SJCRH30 (cell line): ENCODE results near the gene FAM50B. TPM values are rescaled to one million over a fixed set of nuclear protein-coding genes. Genes with fewer than 3 reads are reported as not detected.
A peak's percentile ranks its signal among the peaks of the same experiment; 100 is the strongest.
"Not testable (repeated sequence)": the region's sequence is repeated elsewhere in the genome, so short reads cannot be mapped to it uniquely, and the experiment has no call there.

Source experiments
- DNase-seq, 2 experiments: peaks; one replicate each; pipeline ENCODE4 v3.0.0-alpha.2; 2015 to 2020
- H3K27ac ChIP-seq: fragments of 250-450 bp; sonication (Bioruptor Pico); 2 replicates; pipeline ENCODE4 v1.5.1; 2020; ENCODE audit warnings: mild to moderate bottlenecking, moderate library complexity
- H3K27me3 ChIP-seq: fragments of 250-450 bp; sonication (Bioruptor Pico); 2 replicates; pipeline ENCODE4 v1.5.1; 2020; ENCODE audit warnings: mild to moderate bottlenecking, moderate library complexity
- H3K36me3 ChIP-seq: fragments of 250-450 bp; sonication (Bioruptor Pico); 2 replicates; pipeline ENCODE4 v1.5.1; 2020; ENCODE audit warnings: mild to moderate bottlenecking, moderate library complexity
- H3K4me1 ChIP-seq: fragments of 250-450 bp; sonication (Bioruptor Pico); 2 replicates; pipeline ENCODE4 v1.5.1; 2020; ENCODE audit warnings: mild to moderate bottlenecking, moderate library complexity
- H3K4me3 ChIP-seq: fragments of 250-450 bp; sonication (Bioruptor Pico); 2 replicates; pipeline ENCODE4 v1.5.1; 2020; ENCODE audit warnings: mild to moderate bottlenecking, moderate library complexity
- H3K9me3 ChIP-seq: fragments of 250-450 bp; sonication (Bioruptor Pico); replicated peaks from 2 replicates; pipeline ENCODE4 v1.5.1; 2020; ENCODE audit warnings: mild to moderate bottlenecking, moderate library complexity
- total RNA-seq: library from RNA; depleted of rRNA; stranded (reverse); fragments of >200 nt; shearing (Covaris generic); gene quantifications from 2 replicates; pipeline ENCODE4 v1.2.3, GENCODE V29; 2014

Gene FAM50B
- total RNA-seq, 1 experiment from 2014 or later: 1.1 TPM

DNA sequence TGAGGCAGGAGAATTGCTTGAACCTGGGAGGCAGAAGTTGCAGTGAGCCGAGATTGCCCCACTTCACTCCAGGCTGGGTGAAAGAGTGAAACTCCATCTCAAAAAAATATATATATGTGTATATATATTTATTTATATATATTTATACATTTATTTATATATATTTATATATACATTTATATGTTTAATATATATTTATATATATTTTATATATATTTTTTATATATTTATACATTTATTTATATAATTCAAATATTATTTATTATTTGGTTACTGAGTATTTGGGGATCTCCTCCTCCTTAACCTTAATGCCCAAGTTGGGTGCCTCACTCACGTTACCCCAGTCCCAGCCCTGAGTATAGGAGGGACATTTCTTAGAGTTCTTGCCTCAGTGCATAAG, 2.7 kb downstream of the FAM50B start:
- DNase-seq: no peak
- no peak overlapping the region for H3K4me3 ChIP-seq

DNA sequence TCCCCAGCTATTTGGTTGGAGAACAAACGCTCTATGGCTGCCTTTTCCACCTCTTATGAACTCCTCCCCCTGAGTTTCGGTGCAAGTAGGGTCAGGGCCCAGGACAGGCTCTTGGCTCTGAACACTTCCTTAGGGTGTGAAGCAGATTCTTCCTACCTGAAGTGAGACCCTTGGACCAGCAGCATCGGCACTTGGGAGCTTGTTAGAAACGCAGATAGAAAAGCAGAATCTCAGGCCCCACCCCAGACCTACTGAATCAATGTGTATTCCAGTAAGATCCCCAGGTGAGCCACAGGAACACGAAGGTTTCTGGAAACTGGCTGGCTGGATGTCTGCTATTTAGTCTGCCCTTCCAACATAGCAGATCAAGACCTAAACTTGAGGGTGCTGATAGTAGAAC, 3.2 kb downstream of the FAM50B start:
- Histone ChIP-seq H3K36me3 (no peaks in the 10 kb centered on the region), H3K27me3 (no peaks in the 10 kb centered on the region), H3K4me3 (no peak overlapping the region), H3K27ac (no peak overlapping the region), H3K9me3 (no peaks in the 10 kb centered on the region), H3K4me1 (no peaks in the 10 kb centered on the region)
- DNase-seq: no peak

More for the DNA sequence above, 2.7 kb downstream of the FAM50B start:
- no peak overlapping the region for H3K27ac ChIP-seq
- no peaks in the 10 kb centered on the region for H3K27me3 ChIP-seq
- H3K36me3 ChIP-seq: no peaks in the 10 kb centered on the region
- no peaks in the 10 kb centered on the region for H3K9me3 ChIP-seq
- no peaks in the 10 kb centered on the region for H3K4me1 ChIP-seq

- no peak overlapping the region for H3K4me3 ChIP-seq
- H3K27ac ChIP-seq: no peak overlapping the region
- no peaks in the 10 kb centered on the region for H3K9me3 ChIP-seq
- H3K27me3 ChIP-seq: no peaks in the 10 kb centered on the region
- H3K4me1 ChIP-seq: no peaks in the 10 kb centered on the region
- no peaks in the 10 kb centered on the region for H3K36me3 ChIP-seq
- DNase-seq: no peak
These were observed 6.7 kb downstream of the FAM50B start for GRCh38 chr6:3855866-3856265.

DNA sequence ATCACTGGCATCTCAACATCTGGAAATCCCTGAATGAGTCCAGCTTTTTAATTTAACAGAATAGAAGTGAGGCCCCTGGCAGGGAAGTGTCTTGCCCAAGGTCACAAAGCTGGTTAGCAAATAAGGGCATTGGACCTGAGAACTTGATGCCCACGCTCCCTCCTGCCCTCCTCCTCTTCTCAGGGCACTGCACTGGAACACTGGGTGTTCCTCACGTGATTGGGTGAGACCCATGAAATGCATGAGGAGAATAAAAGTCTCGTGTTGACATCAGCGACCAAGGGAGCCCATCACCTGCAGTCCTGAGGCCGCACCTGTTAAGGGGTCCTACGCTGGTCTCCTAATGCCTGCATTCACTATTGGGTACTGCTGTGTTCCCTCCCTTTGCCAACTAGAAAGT, 7.4 kb downstream of the FAM50B start:
- no peak overlapping the region for H3K27ac ChIP-seq
- no peaks in the 10 kb centered on the region for H3K27me3 ChIP-seq
- H3K36me3 ChIP-seq: no peaks in the 10 kb centered on the region
- DNase-seq: no peak
- H3K4me1 ChIP-seq: no peaks in the 10 kb centered on the region
- H3K4me3 ChIP-seq: no peak overlapping the region
- H3K9me3 ChIP-seq: no peaks in the 10 kb centered on the region

DNA sequence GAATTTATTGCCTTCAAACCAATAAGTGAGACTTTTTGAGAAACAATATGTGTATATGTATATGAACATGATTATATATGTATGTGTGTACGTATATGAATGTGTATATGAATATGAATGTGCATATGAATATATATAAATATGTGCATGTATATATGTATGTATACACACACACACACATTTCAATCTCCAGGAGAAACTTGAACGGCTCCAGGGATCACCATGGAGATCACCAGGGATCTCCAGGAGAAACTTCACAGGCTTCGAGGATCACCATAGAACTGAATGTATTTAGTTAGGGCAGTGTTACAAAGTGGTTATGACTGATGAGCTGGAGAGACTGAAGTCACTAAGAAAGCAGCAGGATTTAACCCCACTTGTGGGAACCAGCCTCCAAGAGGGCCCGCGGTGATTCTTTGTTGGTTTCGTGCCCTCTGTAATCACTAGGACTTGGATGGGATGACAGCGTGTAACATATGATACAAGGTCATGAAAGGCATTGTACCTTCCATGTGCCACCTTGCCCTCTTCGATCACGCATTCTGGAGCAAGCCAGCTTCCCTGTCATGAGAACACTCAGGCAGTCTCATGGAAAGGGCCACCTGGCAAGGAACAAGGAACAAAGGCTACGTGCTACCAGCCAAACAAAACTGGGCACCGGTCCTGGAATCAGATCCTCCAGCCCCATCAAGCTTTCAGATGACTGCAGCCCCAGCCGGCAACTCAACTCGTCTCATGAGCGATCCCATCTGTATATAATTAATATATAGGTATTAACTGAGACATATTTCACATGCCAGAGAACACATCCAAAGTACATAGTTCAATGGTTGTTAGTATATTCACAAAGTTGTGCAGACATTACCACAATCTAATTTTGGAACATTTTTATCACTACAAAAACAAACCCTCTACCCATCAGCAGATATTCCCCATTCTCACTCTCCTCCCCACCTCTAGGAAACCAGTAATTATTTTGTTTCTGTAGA, 8.6 kb downstream of the FAM50B start:
- no peak overlapping the region for H3K27ac ChIP-seq
- no peaks in the 10 kb centered on the region for H3K36me3 ChIP-seq
- DNase-seq: no peak
- no peak overlapping the region for H3K4me3 ChIP-seq
- no peaks in the 10 kb centered on the region for H3K27me3 ChIP-seq
- H3K9me3 ChIP-seq: no peaks in the 10 kb centered on the region
- no peaks in the 10 kb centered on the region for H3K4me1 ChIP-seq

DNA sequence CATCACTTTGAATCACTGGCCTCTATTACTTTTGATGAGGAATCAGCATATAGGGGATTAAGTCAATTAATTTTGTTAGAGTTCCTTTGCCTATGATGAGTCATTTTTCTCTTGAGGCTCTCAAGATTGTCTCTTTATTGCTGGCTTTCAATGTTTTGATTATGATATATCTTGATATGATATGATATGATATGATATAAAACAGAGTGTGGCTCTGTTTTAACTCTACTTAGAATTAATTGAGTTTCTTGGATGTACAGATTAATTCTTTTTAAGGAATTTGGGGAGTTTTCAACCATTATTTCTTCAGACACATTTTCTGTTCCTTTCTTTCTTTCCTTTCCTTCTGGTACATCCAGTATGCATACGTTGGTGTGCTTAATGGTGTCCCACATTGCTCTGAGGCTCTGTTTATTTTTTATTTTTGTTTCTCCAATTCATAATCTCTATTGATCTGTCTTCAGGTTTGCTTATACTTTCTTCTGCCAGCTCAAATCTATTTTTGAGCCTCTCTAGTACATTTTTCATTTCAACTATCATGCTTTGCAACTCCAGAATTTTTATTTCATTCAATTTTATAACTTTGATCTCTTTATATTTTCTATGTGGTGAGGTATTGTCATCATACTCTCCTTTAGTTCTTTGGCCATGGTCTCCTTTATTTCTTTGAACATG, 10.8 kb downstream of the FAM50B start:
- no peaks in the 10 kb centered on the region for H3K27me3 ChIP-seq

GRCh38 chr6:3861424-3861823, 12.3 kb downstream of the FAM50B start:
- Histone ChIP-seq H3K4me1 (no peaks in the 10 kb centered on the region), H3K36me3 (no peaks in the 10 kb centered on the region), H3K4me3 (no peak overlapping the region), H3K27me3 (no peaks in the 10 kb centered on the region), H3K9me3 (no peaks in the 10 kb centered on the region), H3K27ac (no peak overlapping the region)
- DNase-seq: no peak

More for the DNA sequence above, 10.8 kb downstream of the FAM50B start:
- DNase-seq: no peak
- H3K4me3 ChIP-seq: no peak overlapping the region
- no peak overlapping the region for H3K27ac ChIP-seq
- no peaks in the 10 kb centered on the region for H3K4me1 ChIP-seq
- H3K9me3 ChIP-seq: no peaks in the 10 kb centered on the region
- no peaks in the 10 kb centered on the region for H3K36me3 ChIP-seq

GRCh38 chr6:3862038-3862437, 12.9 kb downstream of the FAM50B start:
- H3K27ac ChIP-seq: no peak overlapping the region
- H3K9me3 ChIP-seq: no peaks in the 10 kb centered on the region
- H3K4me1 ChIP-seq: no peaks in the 10 kb centered on the region
- no peak for DNase-seq
- no peak overlapping the region for H3K4me3 ChIP-seq
- no peaks in the 10 kb centered on the region for H3K36me3 ChIP-seq
- no peaks in the 10 kb centered on the region for H3K27me3 ChIP-seq

DNA sequence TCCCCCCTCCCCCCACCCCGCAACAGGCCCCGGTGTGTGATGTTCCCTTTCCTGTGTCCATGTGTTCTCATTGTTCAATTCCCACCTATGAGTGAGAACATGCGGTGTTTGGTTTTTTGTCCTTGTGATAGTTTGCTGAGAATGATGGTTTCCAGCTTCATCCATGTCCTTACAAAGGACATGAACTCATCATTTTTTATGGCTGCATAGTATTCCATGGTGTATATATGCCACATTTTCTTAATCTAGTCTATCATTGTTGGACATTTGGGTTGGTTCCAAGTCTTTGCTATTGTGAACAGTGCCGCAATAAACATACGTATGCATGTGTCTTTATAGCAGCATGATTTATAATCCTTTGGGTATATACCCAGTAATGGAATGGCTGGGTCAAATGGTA, 14.1 kb downstream of the FAM50B start:
- H3K27me3 ChIP-seq: not testable (repeated sequence)

GRCh38 chr6:3865463-3865862, 16.3 kb downstream of the FAM50B start:
- Histone ChIP-seq H3K4me3 (no peak overlapping the region), H3K36me3 (no peaks in the 10 kb centered on the region), H3K27ac (no peak overlapping the region), H3K4me1 (no peaks in the 10 kb centered on the region), H3K9me3 (no peaks in the 10 kb centered on the region), H3K27me3 (no peaks in the 10 kb centered on the region)
- no peak for DNase-seq

More for the DNA sequence above, 14.1 kb downstream of the FAM50B start:
- H3K36me3 ChIP-seq, H3K9me3 ChIP-seq, DNase-seq, H3K4me3 ChIP-seq, H3K4me1 ChIP-seq, H3K27ac ChIP-seq: not testable (repeated sequence)

GRCh38 chr6:3867641-3868502, 18.7 kb downstream of the FAM50B start:
- Histone ChIP-seq H3K27me3 (no peaks in the 10 kb centered on the region), H3K36me3 (no peaks in the 10 kb centered on the region), H3K9me3 (no peaks in the 10 kb centered on the region), H3K4me3 (no peak overlapping the region), H3K4me1 (no peaks in the 10 kb centered on the region), H3K27ac (no peak overlapping the region)
- no peak for DNase-seq

DNA sequence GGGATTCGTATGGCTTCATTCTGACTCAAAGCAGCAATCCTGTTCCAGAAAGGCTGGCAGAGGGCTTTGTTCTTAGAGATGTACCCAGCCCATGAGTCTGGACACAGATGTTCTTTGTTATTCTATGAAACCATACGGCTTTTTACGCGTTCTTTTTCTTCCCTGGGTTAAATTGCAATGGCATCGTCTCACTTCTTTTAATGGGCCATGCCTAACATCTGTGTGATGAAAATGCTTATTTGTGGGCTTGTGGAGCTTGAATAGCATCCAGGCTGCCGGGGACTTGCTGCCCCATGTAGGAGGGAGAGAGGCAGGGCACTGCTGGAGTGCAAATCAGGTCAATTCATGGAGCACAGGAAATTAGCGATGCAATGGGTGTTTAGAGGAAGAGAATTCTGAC, 19.4 kb downstream of the FAM50B start:
- DNase-seq: peak in 1 of 2 experiments; percentile 15
- no peaks in the 10 kb centered on the region for H3K4me1 ChIP-seq
- H3K9me3 ChIP-seq: no peaks in the 10 kb centered on the region
- H3K36me3 ChIP-seq: no peaks in the 10 kb centered on the region
- H3K4me3 ChIP-seq: no peak overlapping the region
- no peak overlapping the region for H3K27ac ChIP-seq
- H3K27me3 ChIP-seq: no peaks in the 10 kb centered on the region

- no peak overlapping the region for H3K4me3 ChIP-seq
- DNase-seq: no peak
- H3K4me1 ChIP-seq: no peaks in the 10 kb centered on the region
- no peak overlapping the region for H3K27ac ChIP-seq
- no peaks in the 10 kb centered on the region for H3K9me3 ChIP-seq
- no peaks in the 10 kb centered on the region for H3K36me3 ChIP-seq
- no peaks in the 10 kb centered on the region for H3K27me3 ChIP-seq
These were observed 20.1 kb downstream of the FAM50B start for GRCh38 chr6:3869284-3869631.

GRCh38 chr6:3869632-3870527, 20.7 kb downstream of the FAM50B start:
- Histone ChIP-seq H3K36me3 (no peaks in the 10 kb centered on the region), H3K4me1 (no peaks in the 10 kb centered on the region), H3K27ac (no peak overlapping the region), H3K27me3 (no peaks in the 10 kb centered on the region), H3K9me3 (no peaks in the 10 kb centered on the region), H3K4me3 (no peak overlapping the region)
- DNase-seq: no peak
